GM12872 (cell line): ENCODE measurements around the gene ANKRD34C.

Experiments used
- TF ChIP-seq, protein P1 (sequence below): IDR thresholded peaks from 3 replicates; pipeline ENCODE4 v1.5.1; 2011; ENCODE audit warnings: low read depth, mild to moderate bottlenecking, low read length, moderate library complexity; ENCODE audit not compliant: insufficient read depth

ANKRD34C gene

DNA sequence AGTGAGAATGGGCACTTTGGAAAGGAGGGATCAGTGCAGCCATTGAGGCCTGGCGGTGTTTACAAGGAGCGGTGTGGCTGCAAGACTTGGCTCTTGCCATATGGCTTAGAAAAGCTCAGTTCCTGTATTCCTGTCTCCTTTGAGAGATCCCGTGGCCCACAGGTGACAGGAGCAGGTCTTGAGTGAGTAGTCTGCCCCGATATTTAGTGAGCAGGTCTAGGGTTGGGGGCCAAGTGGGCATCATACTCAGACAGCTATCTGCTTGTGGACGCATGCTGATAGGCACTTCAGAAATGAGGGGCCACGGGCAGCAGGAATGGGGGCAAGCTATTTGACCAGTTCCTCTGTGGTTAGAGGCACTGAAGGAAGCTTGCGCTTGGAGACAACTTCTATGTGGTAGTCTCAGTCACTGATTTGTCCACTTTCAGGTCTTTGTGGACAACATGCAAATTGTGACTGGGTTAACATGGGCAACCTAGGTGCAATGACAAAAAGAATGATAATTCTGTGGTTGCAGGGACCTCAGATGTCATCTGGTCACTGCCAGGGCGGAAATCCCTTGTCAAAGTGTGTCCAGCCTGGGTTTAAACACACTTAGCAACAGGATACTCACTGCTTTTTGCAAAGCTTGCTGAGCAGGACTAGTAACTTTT, 29.5 kb downstream of the ANKRD34C start:
- TF ChIP-seq, protein P1, sequence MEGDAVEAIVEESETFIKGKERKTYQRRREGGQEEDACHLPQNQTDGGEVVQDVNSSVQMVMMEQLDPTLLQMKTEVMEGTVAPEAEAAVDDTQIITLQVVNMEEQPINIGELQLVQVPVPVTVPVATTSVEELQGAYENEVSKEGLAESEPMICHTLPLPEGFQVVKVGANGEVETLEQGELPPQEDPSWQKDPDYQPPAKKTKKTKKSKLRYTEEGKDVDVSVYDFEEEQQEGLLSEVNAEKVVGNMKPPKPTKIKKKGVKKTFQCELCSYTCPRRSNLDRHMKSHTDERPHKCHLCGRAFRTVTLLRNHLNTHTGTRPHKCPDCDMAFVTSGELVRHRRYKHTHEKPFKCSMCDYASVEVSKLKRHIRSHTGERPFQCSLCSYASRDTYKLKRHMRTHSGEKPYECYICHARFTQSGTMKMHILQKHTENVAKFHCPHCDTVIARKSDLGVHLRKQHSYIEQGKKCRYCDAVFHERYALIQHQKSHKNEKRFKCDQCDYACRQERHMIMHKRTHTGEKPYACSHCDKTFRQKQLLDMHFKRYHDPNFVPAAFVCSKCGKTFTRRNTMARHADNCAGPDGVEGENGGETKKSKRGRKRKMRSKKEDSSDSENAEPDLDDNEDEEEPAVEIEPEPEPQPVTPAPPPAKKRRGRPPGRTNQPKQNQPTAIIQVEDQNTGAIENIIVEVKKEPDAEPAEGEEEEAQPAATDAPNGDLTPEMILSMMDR, result no peak

DNA sequence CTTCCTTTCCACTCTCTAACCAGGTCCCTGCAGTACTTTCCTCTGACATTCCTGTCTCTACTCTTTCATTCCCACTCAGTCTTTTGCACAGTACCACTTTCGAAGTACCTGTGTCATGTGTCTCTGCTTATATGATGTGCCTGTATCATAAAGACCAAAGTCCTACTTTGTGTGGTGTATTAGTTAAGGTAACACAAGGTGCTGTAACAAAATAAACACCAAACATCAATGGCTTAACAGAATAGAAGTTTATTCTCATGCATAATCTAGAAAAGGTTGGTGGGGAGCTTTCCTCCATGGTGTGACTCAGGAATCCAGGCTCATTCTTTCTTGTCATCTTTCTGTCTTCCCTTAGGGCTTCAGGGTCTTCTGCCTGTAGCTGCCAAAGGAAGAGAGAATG, 31.7 kb downstream of the ANKRD34C start:
- TF ChIP-seq, protein P1, result no peak

DNA sequence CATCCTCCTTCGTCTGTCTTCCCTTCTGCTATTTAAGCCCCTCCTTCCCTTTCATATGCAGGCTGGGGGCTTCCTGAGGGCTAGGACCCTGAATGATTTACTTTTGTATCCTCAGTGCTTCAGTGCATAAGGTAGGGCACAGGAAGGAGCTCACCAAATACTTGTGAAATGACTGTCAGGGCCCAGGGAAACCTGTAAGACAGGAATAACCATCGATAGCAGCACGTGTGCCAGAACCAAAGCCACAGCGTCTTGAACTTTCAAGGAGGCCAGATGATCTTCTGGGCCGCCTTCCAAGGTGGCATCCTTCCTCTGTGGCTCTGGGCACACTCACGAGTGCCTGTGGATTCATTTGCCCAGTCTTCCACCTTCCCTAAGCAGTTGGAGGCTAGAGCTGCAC, 32.3 kb downstream of the ANKRD34C start:
- TF ChIP-seq, protein P1, result no peak

DNA sequence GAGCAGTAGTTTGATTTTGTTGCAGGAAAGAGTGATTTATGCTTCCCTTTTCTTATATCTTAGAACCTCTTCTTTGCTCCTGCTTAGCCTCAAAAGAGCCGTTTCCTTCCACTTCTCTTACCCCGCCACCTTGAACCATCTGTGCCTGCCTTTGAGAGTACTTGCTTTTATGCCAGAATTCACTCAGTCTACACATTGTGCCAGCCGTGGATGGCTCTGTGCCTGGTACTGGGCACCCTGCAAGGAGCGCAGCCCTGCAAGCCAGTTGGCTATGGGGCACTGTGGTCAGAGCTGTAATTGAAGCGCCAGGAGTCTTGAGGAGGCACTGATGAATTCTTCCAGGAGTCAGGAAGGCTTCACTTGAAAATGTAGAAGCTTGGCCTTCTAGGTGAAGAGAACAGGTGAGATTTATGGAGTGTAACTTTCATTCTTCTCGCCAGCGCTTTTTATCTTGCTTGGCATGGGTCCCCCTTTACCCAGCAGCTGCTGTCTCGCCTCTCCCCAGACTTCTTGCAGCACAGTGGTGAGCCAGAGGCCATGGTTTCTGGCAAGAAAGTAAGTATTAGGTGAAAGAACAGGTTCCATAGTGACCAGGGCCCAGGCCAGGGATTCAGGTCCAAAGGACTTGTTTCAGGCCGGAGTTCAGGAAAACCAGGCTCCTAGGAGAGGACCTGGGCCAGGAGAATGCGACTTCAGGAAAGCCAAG, 33.3 kb downstream of the ANKRD34C start:
- TF ChIP-seq, protein P1, result no peak

DNA sequence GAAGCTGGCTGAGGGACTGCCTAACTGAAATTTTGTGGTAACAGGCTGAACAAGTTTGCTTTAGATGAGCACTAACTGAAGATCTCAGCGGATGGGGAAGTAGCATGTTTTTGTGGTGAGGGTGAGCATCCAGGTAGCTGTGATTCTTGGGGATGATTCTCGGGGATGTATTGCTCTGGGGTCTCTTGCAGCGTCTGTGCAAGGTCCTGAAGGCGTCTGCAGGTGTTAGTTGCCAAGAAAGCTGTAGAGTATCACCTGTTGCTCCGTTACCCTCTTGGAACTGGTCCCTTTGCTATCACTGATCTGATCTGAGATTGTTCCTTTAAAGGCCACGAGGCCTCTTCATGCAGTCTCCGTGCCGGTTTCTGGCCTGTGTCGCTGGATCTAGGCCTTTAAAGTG, 34.3 kb downstream of the ANKRD34C start:
- TF ChIP-seq, protein P1, result no peak

DNA sequence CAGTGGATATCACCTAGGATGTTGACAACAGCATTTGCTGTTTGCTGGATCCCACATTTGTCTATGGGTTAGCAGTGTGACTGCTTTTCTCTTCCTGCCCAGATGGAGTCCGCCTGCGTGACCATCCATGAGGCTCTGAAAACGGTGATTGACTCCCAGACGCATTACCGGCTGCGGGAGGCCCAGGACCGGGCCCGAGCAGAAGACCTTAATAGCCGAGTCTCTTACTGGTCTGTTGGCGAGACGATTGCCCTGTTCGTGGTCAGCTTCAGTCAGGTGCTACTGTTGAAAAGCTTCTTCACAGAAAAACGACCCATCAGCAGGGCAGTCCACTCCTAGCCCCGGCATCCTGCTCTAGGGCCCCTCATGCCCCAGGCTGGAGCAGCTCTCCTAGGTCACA, 39.4 kb downstream of the ANKRD34C start:
- TF ChIP-seq, protein P1, result no peak

DNA sequence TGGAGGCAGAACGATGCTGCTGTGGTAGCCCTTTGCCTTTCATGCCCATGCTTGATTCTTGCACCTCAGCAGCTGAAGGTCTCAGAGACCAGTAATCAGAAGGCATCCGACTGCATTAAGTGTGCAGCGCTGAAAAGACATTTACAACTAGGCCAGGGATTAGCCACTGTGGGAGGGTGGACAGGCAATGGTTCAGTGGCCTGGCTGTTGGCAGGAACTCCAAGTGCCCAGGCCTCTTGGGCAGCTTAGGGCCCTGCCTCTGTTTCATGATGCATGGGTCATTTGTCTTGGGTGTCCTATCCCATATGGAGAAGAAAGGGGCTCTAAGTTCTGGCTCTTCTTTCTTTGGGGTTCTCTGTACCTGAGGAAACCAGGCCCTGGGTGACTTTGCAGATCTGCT, 39.8 kb downstream of the ANKRD34C start:
- TF ChIP-seq, protein P1, result no peak
